ENCODE results near the gene C19orf73. TPM values are rescaled to one million over a fixed set of nuclear protein-coding genes. Genes with fewer than 3 reads are reported as not detected.

The C19orf73 gene, protein sequence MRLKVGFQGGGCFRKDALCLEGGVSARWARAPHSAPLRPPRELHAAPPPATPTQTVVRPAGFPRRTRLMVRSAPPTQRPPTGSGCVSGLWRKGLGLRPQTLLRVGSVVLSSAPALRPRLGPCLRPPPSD
- total RNA-seq (0.82 TPM), polyA plus RNA-seq (ENCODE audit: insufficient read depth, low read depth, low replicate concordance) (3.9 TPM)
- long read RNA-seq, donor 1, partial matches to known transcripts = 0 of 4 reads
- long read RNA-seq, donor 1, other reads (novel, unspliced or antisense) = 0 of 4 reads
- long read RNA-seq, donor 2, partial matches to known transcripts = 0 of 3 reads
- long read RNA-seq, donor 2, other reads (novel, unspliced or antisense) = 0 of 3 reads
- long read RNA-seq, donor 3, partial matches to known transcripts = 0 of 3 reads
- long read RNA-seq, donor 3, other reads (novel, unspliced or antisense) = 0 of 3 reads
- long read RNA-seq, donor 4, partial matches to known transcripts = 0 of 1 reads
- long read RNA-seq, donor 4, other reads (novel, unspliced or antisense) = 0 of 1 reads
- long read RNA-seq, donor 5 = 0 reads
- long read RNA-seq, donor 6, partial matches to known transcripts = 0 of 1 reads
- long read RNA-seq, donor 6, other reads (novel, unspliced or antisense) = 0 of 1 reads
- long read RNA-seq, donor 7, partial matches to known transcripts = 0 of 1 reads
- long read RNA-seq, donor 7, other reads (novel, unspliced or antisense) = 0 of 1 reads
- long read RNA-seq, donor 8, partial matches to known transcripts = 0 of 2 reads
- long read RNA-seq, donor 8, other reads (novel, unspliced or antisense) = 0 of 2 reads
- long read RNA-seq, donor 9, partial matches to known transcripts = 0 of 1 reads
- long read RNA-seq, donor 9, other reads (novel, unspliced or antisense) = 0 of 1 reads
- long read RNA-seq, donor 10, transcript C19orf73-201 (1 exons, 744 nt) = major isoform, 6 of 11 reads
- long read RNA-seq, donor 10, partial matches to known transcripts = 0 of 11 reads
- long read RNA-seq, donor 10, other reads (novel, unspliced or antisense) = 5 of 11 reads

DNA sequence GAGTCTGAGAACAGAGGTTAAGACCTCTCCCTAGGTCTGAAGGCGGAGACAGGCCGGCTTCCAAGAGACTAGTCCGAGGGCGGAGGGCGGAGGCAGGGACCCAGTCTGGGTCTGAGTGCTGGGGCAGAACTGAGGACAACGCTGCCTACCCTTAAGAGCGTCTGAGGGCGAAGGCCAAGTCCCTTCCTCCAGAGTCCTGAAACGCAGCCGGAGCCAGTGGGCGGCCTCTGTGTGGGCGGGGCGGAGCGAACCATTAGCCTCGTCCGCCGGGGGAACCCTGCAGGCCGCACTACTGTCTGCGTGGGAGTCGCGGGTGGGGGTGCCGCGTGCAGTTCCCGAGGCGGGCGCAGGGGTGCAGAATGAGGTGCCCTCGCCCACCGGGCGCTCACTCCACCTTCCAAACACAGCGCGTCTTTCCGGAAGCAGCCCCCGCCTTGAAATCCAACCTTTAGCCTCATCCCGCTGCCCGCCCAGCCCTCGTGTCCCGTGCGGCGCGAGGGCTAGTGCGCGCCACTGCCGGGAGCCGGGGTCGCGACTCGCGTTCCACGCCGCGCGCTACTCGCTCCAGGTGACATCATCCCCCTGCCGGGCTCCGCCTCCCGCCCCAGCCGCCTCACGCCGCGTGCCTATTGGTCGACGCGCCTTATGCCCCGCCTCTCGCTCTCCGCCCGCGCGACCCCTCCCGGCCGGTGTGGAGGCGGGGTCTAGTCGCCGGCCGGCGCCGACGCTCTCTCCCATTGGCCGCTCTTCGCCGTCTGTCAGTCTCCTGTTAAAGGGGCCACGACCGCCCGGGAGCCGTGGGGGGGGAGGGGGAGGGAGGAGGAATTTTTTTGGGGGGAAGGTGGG lies at the start of gene C19orf73:
Gene C19orf73 (minus strand): TSS at position 579 of the 846 bp plus-strand sequence. CDS start 121 bp downstream, at position 458.
- peak within 1 kb of the TSS; percentile 49 to 68 (median 67) for H3K4me3 ChIP-seq (ENCODE audit: low read length in 3 of 3)
- no peak for FAIRE-seq
- TF ChIP-seq, protein P1, sequence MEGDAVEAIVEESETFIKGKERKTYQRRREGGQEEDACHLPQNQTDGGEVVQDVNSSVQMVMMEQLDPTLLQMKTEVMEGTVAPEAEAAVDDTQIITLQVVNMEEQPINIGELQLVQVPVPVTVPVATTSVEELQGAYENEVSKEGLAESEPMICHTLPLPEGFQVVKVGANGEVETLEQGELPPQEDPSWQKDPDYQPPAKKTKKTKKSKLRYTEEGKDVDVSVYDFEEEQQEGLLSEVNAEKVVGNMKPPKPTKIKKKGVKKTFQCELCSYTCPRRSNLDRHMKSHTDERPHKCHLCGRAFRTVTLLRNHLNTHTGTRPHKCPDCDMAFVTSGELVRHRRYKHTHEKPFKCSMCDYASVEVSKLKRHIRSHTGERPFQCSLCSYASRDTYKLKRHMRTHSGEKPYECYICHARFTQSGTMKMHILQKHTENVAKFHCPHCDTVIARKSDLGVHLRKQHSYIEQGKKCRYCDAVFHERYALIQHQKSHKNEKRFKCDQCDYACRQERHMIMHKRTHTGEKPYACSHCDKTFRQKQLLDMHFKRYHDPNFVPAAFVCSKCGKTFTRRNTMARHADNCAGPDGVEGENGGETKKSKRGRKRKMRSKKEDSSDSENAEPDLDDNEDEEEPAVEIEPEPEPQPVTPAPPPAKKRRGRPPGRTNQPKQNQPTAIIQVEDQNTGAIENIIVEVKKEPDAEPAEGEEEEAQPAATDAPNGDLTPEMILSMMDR (IDR thresholded peaks at IDR 0.05; ENCODE audit: borderline replicate concordance, extremely low read depth, insufficient read depth) = no peak

DNA sequence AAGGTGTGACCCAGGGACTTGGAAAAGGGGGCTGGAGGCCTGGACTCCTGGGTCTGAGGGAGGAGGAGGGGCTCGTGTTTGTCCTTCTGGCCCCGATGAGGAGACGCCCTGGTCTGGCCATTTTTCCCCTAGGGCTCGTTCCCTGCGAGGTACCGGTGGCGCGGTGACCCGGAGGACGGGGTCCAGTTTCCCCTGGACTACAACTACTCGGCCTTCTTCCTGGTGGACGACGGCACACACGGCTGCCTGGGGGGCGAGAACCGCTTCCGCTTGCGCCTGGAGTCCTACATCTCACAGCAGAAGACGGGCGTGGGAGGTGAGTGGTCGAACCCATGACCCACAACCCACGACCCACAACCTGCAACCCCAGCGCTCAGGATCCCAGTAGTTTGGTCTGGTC lies 49.5 kb upstream of the C19orf73 start:
- Histone ChIP-seq H3K4me3 (ENCODE audit: low read length in 3 of 3) (no peak overlapping the region), H3K9ac (ENCODE audit: low read length in 3 of 3) (no peak overlapping the region), H3K36me3 (ENCODE audit: control insufficient read depth in 2 of 3, insufficient read depth in 3 of 3, low read length in 3 of 3) (peaks cover 2 to 25% (median 4%) of the 10 kb centered on the region in 3 donors), H3K27me3 (ENCODE audit: control insufficient read depth, insufficient read depth, low read length) (no peaks in the 10 kb centered on the region), H3K9me3 (ENCODE audit: control insufficient read depth in 2 of 3, insufficient read depth in 1 of 3, low read length in 3 of 3) (no peaks in the 10 kb centered on the region), H3K27ac (ENCODE audit: low read depth in 2 of 2, low read length in 2 of 2) (no peak overlapping the region), H3K4me1 (ENCODE audit: control insufficient read depth in 2 of 3, insufficient read depth in 2 of 3, low read depth in 1 of 3, low read length in 3 of 3) (peaks cover 0 to 8% (median 0%) of the 10 kb centered on the region in 3 donors)
- intact Hi-C loops (cut with DNase I) = no loop called here
- TF ChIP-seq, protein P1 (IDR thresholded peaks at IDR 0.05; ENCODE audit: borderline replicate concordance, extremely low read depth, insufficient read depth) = no peak
- FAIRE-seq (no peak), DNase-seq (peak in 2 of 5 donors; percentile 35 to 55)

More for the DNA sequence above, at the start of gene C19orf73:
- peaks cover 5% of the 10 kb centered on the region for H3K27me3 ChIP-seq (ENCODE audit: control insufficient read depth, insufficient read depth, low read length)
- H3K27ac ChIP-seq (ENCODE audit: low read depth in 2 of 2, low read length in 2 of 2) = peak within 1 kb of the TSS; percentile 96 to 98
- peak; percentile 95 to 98 (median 97) for DNase-seq
- peak within 1 kb of the TSS; percentile 33 to 62 (median 37) for H3K9ac ChIP-seq (ENCODE audit: low read length in 3 of 3)
- intact Hi-C loops (cut with DNase I) = no loop called here
- no peaks in the 10 kb centered on the region for H3K9me3 ChIP-seq (ENCODE audit: control insufficient read depth in 2 of 3, insufficient read depth in 1 of 3, low read length in 3 of 3)
- no peaks in the 10 kb centered on the region for H3K36me3 ChIP-seq (ENCODE audit: control insufficient read depth in 2 of 3, insufficient read depth in 3 of 3, low read length in 3 of 3)
- H3K4me1 ChIP-seq (ENCODE audit: control insufficient read depth in 2 of 3, insufficient read depth in 2 of 3, low read depth in 1 of 3, low read length in 3 of 3) = peaks cover 1 to 14% (median 7%) of the 10 kb centered on the region in 3 donors

DNA sequence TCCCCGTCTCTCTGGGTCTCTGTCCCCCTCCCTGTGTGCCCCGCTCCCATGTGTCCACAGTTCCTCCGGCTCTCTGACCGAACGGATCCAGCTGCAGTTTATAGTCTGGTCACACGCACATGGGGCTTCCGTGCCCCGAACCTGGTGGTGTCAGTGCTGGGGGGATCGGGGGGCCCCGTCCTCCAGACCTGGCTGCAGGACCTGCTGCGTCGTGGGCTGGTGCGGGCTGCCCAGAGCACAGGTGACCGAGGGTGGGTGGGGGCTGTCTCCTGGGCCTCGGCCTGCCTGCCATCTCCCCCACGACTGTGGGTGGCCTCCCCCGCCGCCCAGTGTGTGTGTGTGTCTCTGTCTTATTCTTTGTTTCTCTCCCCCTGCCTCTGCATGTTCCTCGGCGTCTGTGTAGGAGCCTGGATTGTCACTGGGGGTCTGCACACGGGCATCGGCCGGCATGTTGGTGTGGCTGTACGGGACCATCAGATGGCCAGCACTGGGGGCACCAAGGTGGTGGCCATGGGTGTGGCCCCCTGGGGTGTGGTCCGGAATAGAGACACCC lies 49.0 kb upstream of the C19orf73 start:
- Histone ChIP-seq H3K4me1 (ENCODE audit: control insufficient read depth in 2 of 3, insufficient read depth in 2 of 3, low read depth in 1 of 3, low read length in 3 of 3) (peaks cover 0 to 8% (median 0%) of the 10 kb centered on the region in 3 donors), H3K4me3 (ENCODE audit: low read length in 3 of 3) (no peak overlapping the region), H3K27ac (ENCODE audit: low read depth in 2 of 2, low read length in 2 of 2) (no peak overlapping the region), H3K9me3 (ENCODE audit: control insufficient read depth in 2 of 3, insufficient read depth in 1 of 3, low read length in 3 of 3) (no peaks in the 10 kb centered on the region), H3K9ac (ENCODE audit: low read length in 3 of 3) (no peak overlapping the region), H3K27me3 (ENCODE audit: control insufficient read depth, insufficient read depth, low read length) (no peaks in the 10 kb centered on the region), H3K36me3 (ENCODE audit: control insufficient read depth in 2 of 3, insufficient read depth in 3 of 3, low read length in 3 of 3) (peaks cover 0 to 20% (median 0%) of the 10 kb centered on the region in 3 donors)
- DNase-seq = peak in 2 of 5 donors; percentile 40 to 61
- no peak for FAIRE-seq
- TF ChIP-seq, protein P1 (IDR thresholded peaks at IDR 0.05; ENCODE audit: borderline replicate concordance, extremely low read depth, insufficient read depth) = no peak
- intact Hi-C loops (cut with DNase I) = no loop called here
